ENCODE measurements around the gene KCNK3.

DNA sequence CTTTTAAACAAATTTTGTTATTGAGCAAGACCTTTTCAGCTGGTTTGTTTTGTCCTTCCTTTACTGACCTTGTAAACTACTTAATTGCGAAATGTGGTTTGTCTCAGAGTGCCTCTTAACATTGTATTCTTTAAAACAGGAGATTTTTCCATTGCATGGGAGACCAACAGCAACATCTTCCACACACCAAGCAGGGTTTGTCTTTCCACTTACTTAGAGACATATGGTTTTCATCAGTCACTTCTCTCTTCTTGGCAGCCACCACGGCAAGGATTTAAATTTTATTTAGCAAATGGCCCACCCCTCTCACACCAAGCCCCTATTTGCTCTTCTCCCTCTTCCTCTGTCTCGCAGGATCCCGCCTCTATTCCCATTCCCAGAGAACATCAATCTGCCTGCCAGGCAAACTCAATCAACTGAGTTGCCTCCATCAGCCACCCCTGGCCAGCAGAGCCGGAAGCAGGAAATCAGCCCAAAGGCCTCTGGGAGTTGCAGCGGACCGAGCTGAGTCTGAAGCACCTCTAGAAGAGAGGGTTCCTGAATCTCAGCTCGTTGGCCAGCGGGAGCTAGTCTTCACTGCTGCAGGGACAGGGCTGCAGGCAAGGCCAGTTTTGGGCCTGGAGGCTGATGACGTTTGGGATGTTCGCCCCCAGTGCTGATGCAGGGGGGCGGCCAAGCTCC lies 40.0 kb upstream of the KCNK3 start:
- TF ChIP-seq, protein P1, sequence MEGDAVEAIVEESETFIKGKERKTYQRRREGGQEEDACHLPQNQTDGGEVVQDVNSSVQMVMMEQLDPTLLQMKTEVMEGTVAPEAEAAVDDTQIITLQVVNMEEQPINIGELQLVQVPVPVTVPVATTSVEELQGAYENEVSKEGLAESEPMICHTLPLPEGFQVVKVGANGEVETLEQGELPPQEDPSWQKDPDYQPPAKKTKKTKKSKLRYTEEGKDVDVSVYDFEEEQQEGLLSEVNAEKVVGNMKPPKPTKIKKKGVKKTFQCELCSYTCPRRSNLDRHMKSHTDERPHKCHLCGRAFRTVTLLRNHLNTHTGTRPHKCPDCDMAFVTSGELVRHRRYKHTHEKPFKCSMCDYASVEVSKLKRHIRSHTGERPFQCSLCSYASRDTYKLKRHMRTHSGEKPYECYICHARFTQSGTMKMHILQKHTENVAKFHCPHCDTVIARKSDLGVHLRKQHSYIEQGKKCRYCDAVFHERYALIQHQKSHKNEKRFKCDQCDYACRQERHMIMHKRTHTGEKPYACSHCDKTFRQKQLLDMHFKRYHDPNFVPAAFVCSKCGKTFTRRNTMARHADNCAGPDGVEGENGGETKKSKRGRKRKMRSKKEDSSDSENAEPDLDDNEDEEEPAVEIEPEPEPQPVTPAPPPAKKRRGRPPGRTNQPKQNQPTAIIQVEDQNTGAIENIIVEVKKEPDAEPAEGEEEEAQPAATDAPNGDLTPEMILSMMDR (IDR thresholded peaks at IDR 0.05) = no peak
- TF ChIP-seq POLR2A (IDR thresholded peaks at IDR 0.05) = no peak
